GM18498 (cell line): ENCODE results near the gene IRF5.

Experiments
- ATAC-seq: cut with Tn5 transposase; IDR thresholded peaks from one replicate; pipeline ENCODE4 v1.9.1; 2021; ENCODE audit warnings: mild to moderate bottlenecking, moderate library complexity; ENCODE audit not compliant: unreplicated experiment

The IRF5 gene

GRCh38 chr7:128919881-128920799, 17.6 kb upstream of the IRF5 start:
- ATAC-seq = no peak

GRCh38 chr7:128920913-128921582, 16.7 kb upstream of the IRF5 start:
- no peak for ATAC-seq

GRCh38 chr7:128921866-128922440, 15.8 kb upstream of the IRF5 start:
- ATAC-seq = no peak

GRCh38 chr7:128922496-128923410, 15.0 kb upstream of the IRF5 start:
- no peak for ATAC-seq

GRCh38 chr7:128923411-128923800, 14.3 kb upstream of the IRF5 start:
- no peak for ATAC-seq

- no peak for ATAC-seq
Observed at GRCh38 chr7:128924707-128925588, 12.8 kb upstream of the IRF5 start.

GRCh38 chr7:128928159-128928813, 9.4 kb upstream of the IRF5 start:
- no peak for ATAC-seq

- no peak for ATAC-seq
Observed at GRCh38 chr7:128928882-128929788, 8.6 kb upstream of the IRF5 start.

GRCh38 chr7:128931190-128931798, 6.4 kb upstream of the IRF5 start:
- ATAC-seq = no peak

GRCh38 chr7:128931965-128932861, 5.5 kb upstream of the IRF5 start:
- ATAC-seq = no peak

GRCh38 chr7:128932862-128933179, 4.9 kb upstream of the IRF5 start:
- ATAC-seq = no peak

GRCh38 chr7:128933180-128933891, 4.4 kb upstream of the IRF5 start:
- ATAC-seq = peak; percentile 31

GRCh38 chr7:128934361-128935341, 3.1 kb upstream of the IRF5 start:
- peak; percentile 40 for ATAC-seq

GRCh38 chr7:128935342-128935730, 2.4 kb upstream of the IRF5 start:
- ATAC-seq = no peak

GRCh38 chr7:128936798-128937197, 929 bp upstream of the IRF5 start:
- no peak for ATAC-seq
